Liver (tissue), 9 donors: Measurements from ENCODE around the gene STAT3. TPM values are rescaled to one million over a fixed set of nuclear protein-coding genes. Genes with fewer than 3 reads are reported as not detected.

Source experiments
- DNase-seq: peaks from one replicate; pipeline ENCODE4 v3.0.0-alpha.2; 2017; ENCODE audit warnings: low spot score
- H3K27ac ChIP-seq, 2 donors: one replicate each; pipeline ENCODE4 v1.7.0; 2013; ENCODE audit warnings: inconsistent platforms in 2 of 2, low read length in 2 of 2, control low read depth in 1 of 2, low read depth in 1 of 2, mild to moderate bottlenecking in 1 of 2
- H3K27me3 ChIP-seq, 4 donors: one replicate each; pipeline versions ENCODE4 v1.6.1 to v1.7.0; 2013; ENCODE audit warnings: low read length in 3 of 4, inconsistent platforms in 1 of 4, mild to moderate bottlenecking in 1 of 4, moderate library complexity in 1 of 4; ENCODE audit not compliant: control insufficient read depth in 4 of 4, insufficient read depth in 4 of 4
- H3K36me3 ChIP-seq, 4 donors: one replicate each; pipeline versions ENCODE4 v1.6.1 to v1.7.0; 2013; ENCODE audit warnings: low read length in 3 of 4, mild to moderate bottlenecking in 3 of 4, low read depth in 1 of 4, moderate library complexity in 1 of 4; ENCODE audit not compliant: control insufficient read depth in 4 of 4, insufficient read depth in 3 of 4
- H3K4me1 ChIP-seq, 4 donors: one replicate each; pipeline versions ENCODE4 v1.6.1 to v1.7.0; 2013; ENCODE audit warnings: low read length in 3 of 4, mild to moderate bottlenecking in 3 of 4, moderate library complexity in 1 of 4; ENCODE audit not compliant: control insufficient read depth in 4 of 4, insufficient read depth in 4 of 4
- H3K4me3 ChIP-seq, 3 donors: one replicate each; pipeline versions ENCODE4 v1.6.1 to v1.7.0; 2013; ENCODE audit warnings: low read length in 3 of 3, control low read depth in 1 of 3, low read depth in 1 of 3, mild to moderate bottlenecking in 1 of 3
- H3K9ac ChIP-seq, 2 donors: one replicate each; pipeline ENCODE4 v1.7.0; 2013; ENCODE audit warnings: low read length in 2 of 2, mild to moderate bottlenecking in 2 of 2, moderate library complexity in 2 of 2, control low read depth in 1 of 2, low read depth in 1 of 2
- H3K9me3 ChIP-seq, 4 donors: one replicate each; pipeline versions ENCODE4 v1.6.1 to v1.7.0; 2013; ENCODE audit warnings: low read length in 3 of 4; ENCODE audit not compliant: control insufficient read depth in 4 of 4
- ATF3 ChIP-seq: IDR thresholded peaks from 2 replicates; pipeline ENCODE4 v1.6.1; 2016; ENCODE audit warnings: antibody characterized with exemption
- CTCF ChIP-seq: fragments of 150-350 bp; IDR thresholded peaks from 2 replicates; pipeline ENCODE4 v1.5.1; 2017; ENCODE audit warnings: improper control_type of control experiment, low read depth, low read length; ENCODE audit not compliant: missing input control
- EGR1 ChIP-seq, 2 donors: IDR thresholded peaks; 2 replicates each; pipeline ENCODE4 v1.6.1; 2016 to 2018; ENCODE audit warnings: antibody characterized with exemption in 2 of 2, low read depth in 2 of 2
- FOXA1 ChIP-seq: IDR thresholded peaks from 2 replicates; pipeline ENCODE4 v1.6.1; 2016; ENCODE audit warnings: antibody characterized with exemption
- FOXA2 ChIP-seq: IDR thresholded peaks from 2 replicates; pipeline ENCODE4 v1.6.1; 2016; ENCODE audit warnings: antibody characterized with exemption
- GABPA ChIP-seq, 2 donors: IDR thresholded peaks in 1 of 2; conservative IDR thresholded peaks in 1 of 2; 2 replicates each; pipeline ENCODE4 v1.6.1; 2016; ENCODE audit warnings: antibody characterized with exemption in 2 of 2, mild to moderate bottlenecking in 1 of 2, moderate library complexity in 1 of 2
- HNF4A ChIP-seq, 2 donors: conservative IDR thresholded peaks; 2 replicates each; pipeline ENCODE4 v1.6.1; 2016; ENCODE audit warnings: antibody characterized with exemption in 2 of 2, mild to moderate bottlenecking in 2 of 2
- JUND ChIP-seq, 2 donors: IDR thresholded peaks; 2 replicates each; pipeline ENCODE4 v1.6.1; 2016; ENCODE audit warnings: antibody characterized with exemption in 2 of 2
- MAX ChIP-seq: IDR thresholded peaks from 2 replicates; pipeline ENCODE4 v1.6.1; 2016; ENCODE audit warnings: antibody characterized with exemption
- NR2F2 ChIP-seq: IDR thresholded peaks from 2 replicates; pipeline ENCODE4 v1.6.1; 2016; ENCODE audit warnings: antibody characterized with exemption
- SP1 ChIP-seq: IDR thresholded peaks from 2 replicates; pipeline ENCODE4 v1.6.1; 2018; ENCODE audit warnings: antibody characterized with exemption, mild to moderate bottlenecking
- TAF1 ChIP-seq: conservative IDR thresholded peaks from 2 replicates; pipeline ENCODE4 v1.6.1; 2016; ENCODE audit warnings: antibody characterized with exemption, mild to moderate bottlenecking
- YY1 ChIP-seq: IDR thresholded peaks from 2 replicates; pipeline ENCODE4 v1.6.1; 2016; ENCODE audit warnings: antibody characterized with exemption, mild to moderate bottlenecking
- ZBTB33 ChIP-seq: IDR thresholded peaks from 2 replicates; pipeline ENCODE4 v1.6.1; 2016; ENCODE audit warnings: antibody characterized with exemption
- WGBS: extraction: QIAGEN DNeasy Blood & Tissue Kit; methylation state at CpG from one replicate; pipeline ENCODE4 v1.1.7; 2013; 5-methylcytosine and 5-hydroxymethylcytosine counted together
- polyA plus RNA-seq, 2 donors: library from polyadenylated mRNA; stranded (reverse) in 1 of 2; unstranded in 1 of 2; fragments of 200-250 nt in 1 of 2; fragments of >200 nt in 1 of 2; fragmentation: Nextera tagmentation in 1 of 2; extraction: Ambion mirVana in 1 of 2; gene quantifications; one replicate each; pipeline versions ENCODE4 v1.2.1 to v1.2.3, GENCODE V29; 2013 to 2015
- total RNA-seq, 2 donors: library from RNA; depleted of rRNA; stranded (reverse); fragments of >200 nt; gene quantifications; one replicate each; pipeline ENCODE4 v1.2.3, GENCODE V29; 2014
- donor health status: healthy.
- donor health status: healthy.
- donor health status: healthy.
- donor health status: healthy.
- donor health status: healthy.

The STAT3 gene
- total and polyA plus RNA-seq, 4 donors: 68.7 to 301 (median 114) TPM

- H3K27ac ChIP-seq: no peak overlapping the region
- DNase-seq: no peak
- H3K9ac ChIP-seq: no peak overlapping the region
- TF ChIP-seq HNF4A (conservative IDR thresholded peaks at IDR 0.05) (no peak), MAX (no peak), FOXA2 (no peak), TAF1 (no peak), ZBTB33 (no peak), ATF3 (no peak), FOXA1 (no peak), EGR1 (IDR thresholded peaks at IDR 0.05; ENCODE audit: low read depth in 2 of 2) (no peak), SP1 (no peak), GABPA (IDR thresholded peaks at IDR 0.05 in 1 of 2, conservative IDR thresholded peaks at IDR 0.05 in 1 of 2) (no peak), CTCF (no peak), YY1 (no peak)
- H3K36me3 ChIP-seq: peaks cover 0 to 1% (median 0%) of the 10 kb centered on the region in 4 donors
- no peaks in the 10 kb centered on the region for H3K27me3 ChIP-seq
- H3K9me3 ChIP-seq: no peaks in the 10 kb centered on the region
- H3K4me3 ChIP-seq: no peak overlapping the region
- 86% methylated on average over 3 of the region's 3 CpGs for WGBS
- H3K4me1 ChIP-seq: peaks cover 4 to 14% (median 8%) of the 10 kb centered on the region in 4 donors
Measured at GRCh38 chr17:42354956-42355843, 33.0 kb downstream of the STAT3 start.

GRCh38 chr17:42348104-42348503 is 40.1 kb downstream of the STAT3 start:
- Histone ChIP-seq H3K9me3 (no peaks in the 10 kb centered on the region), H3K9ac (no peak overlapping the region), H3K4me3 (no peak overlapping the region), H3K36me3 (peaks cover 7 to 35% (median 26%) of the 10 kb centered on the region in 4 donors), H3K4me1 (peaks cover 10 to 34% (median 22%) of the 10 kb centered on the region in 4 donors), H3K27ac (no peak overlapping the region), H3K27me3 (no peaks in the 10 kb centered on the region)
- TF ChIP-seq ATF3 (no peak), JUND (IDR thresholded peaks at IDR 0.05) (no peak), SP1 (no peak), CTCF (no peak), NR2F2 (no peak), ZBTB33 (no peak)
- DNase-seq: no peak
- WGBS: 97% methylated on average over 3 of the region's 3 CpGs
